Testis (tissue), 2 donors: ENCODE data around the gene AARS2.
"Not testable (repeated sequence)": the region's sequence is repeated elsewhere in the genome, so short reads cannot be mapped to it uniquely, and the experiment has no call there.

Source experiments
- CTCF ChIP-seq, 3 experiments: fragments of 450-650 bp in 2 of 3; fragments of 200-600 bp in 1 of 3; sonication (generic) in 1 of 3; IDR thresholded peaks; one replicate each; pipeline ENCODE4 v1.5.1; 2016 to 2019; ENCODE audit warnings: antibody characterized with exemption in 3 of 3, mild to moderate bottlenecking in 2 of 3, moderate library complexity in 1 of 3
- POLR2A ChIP-seq: fragments of 450-650 bp; IDR thresholded peaks from one replicate; pipeline ENCODE4 v1.6.1; 2017; ENCODE audit warnings: antibody characterized with exemption, mild to moderate bottlenecking, moderate library complexity

DNA sequence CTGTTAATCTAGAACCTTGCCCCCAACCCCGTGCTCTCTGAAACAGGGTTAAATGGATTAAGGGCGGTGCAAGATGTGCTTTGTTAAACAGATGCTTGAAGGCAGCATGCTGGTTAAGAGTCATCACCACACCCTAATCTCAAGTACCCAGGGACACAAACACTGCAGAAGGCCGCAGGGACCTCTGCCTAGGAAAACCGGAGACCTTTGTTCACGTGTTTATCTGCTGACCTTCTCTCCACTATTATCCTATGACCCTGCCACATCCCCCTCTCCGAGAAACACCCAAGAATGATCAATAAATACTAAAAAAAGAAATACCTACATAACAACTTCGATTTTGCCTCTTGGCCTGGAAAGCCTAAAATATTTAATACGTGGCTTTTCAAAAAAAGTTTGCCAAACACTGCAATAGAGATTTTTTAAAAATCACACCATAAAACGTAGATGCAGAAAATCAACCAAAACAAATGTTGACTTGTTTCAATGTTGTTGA is 4.0 kb upstream of the AARS2 start:
- TF ChIP-seq POLR2A; CTCF (IDR thresholded peaks at IDR 0.05): not testable (repeated sequence)
